ENCODE measurements around the gene LCN12. TPM values are rescaled to one million over a fixed set of nuclear protein-coding genes. Genes with fewer than 3 reads are reported as not detected.

Gene LCN12
- total RNA-seq, 2 experiments from 2014 or later = 0.68 to 1.2 TPM

DNA sequence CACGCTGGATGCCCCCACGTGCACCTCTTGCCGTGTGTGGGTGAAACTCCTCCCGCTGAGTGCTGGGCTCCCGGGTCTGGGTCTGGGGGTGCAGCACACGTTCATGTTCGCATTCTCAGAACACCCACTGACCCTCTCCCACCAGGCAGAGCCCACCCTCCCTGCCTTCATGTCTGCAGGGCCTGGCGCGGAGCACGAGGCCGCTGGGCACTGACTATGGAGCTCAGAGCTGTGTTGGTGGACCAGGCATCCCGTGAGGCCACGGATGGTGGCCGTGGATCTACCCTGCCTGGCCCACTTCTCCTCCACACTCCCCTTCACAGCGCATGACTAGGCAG lies 8.8 kb downstream of the LCN12 start:
- Mint-ChIP-seq H3K27ac (no peak overlapping the region), H3K4me1 (peaks cover 40% of the 10 kb centered on the region), H3K36me3 (peaks cover 2% of the 10 kb centered on the region), H3K27me3 (no peaks in the 10 kb centered on the region), H3K4me3 (no peak overlapping the region), H3K9me3 (ENCODE audit: low read depth) (peaks cover 6% of the 10 kb centered on the region)
- CTCF ChIA-PET = interaction anchor here (1.8 to 3.1 kb wide), 5 partner anchors 13 to 68 kb away, joined by 5 to 16 read pairs (median 12); partner anchors contain the start of gene PAXX
- DNase-seq = no peak
- no peak for ATAC-seq

DNA sequence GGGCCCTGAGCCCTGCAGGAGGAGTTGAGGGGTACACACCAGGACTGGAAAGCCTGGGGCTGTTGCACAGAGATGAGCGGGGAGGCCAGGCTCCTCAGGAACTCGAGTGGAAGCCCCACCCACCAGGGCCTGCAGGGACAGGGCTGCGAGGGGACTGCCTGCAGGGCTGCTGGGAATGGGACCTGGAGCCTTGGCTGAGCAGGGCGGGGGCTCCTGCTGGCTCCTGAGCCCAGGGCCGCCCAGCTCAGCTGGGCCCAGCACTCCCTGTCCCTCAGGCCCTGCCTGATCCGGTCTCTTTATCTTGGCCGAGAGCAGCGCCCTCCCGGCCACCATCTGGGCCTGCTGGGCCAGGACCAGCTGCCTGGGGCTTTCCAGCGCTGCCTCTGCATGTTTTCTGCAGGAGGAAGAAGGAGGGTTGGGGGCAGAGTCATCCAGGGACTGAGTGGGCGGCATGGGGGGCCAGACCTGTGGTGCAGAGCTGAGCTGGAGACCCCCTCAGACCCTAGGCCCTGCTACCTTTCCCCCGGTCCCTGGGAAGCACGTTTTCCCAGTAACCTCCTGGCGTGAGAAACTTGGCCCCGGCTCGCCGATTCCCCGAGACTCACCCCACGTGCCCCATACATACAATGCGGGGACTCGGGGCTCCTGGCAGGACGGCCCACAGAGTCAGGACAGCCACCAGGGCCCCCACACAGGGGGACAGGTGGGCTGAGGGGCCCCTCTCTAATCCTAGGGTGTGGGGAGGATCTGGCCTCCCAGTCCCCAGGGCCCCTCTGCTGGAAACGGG lies 9.4 kb downstream of the LCN12 start:
- CTCF ChIA-PET = interaction anchor here (1.8 to 2.6 kb wide), 4 partner anchors 13 to 68 kb away, joined by 5 to 15 read pairs (median 11); partner anchors contain the start of gene PAXX
- ATAC-seq (no peak), DNase-seq (no peak)
- no peak overlapping the region for H3K4me3 Mint-ChIP-seq
- peaks cover 3% of the 10 kb centered on the region for H3K9me3 Mint-ChIP-seq (ENCODE audit: low read depth)
- H3K4me1 Mint-ChIP-seq = peaks cover 46% of the 10 kb centered on the region
- H3K27ac Mint-ChIP-seq = no peak overlapping the region
- no peaks in the 10 kb centered on the region for H3K27me3 Mint-ChIP-seq
- peaks cover 2% of the 10 kb centered on the region for H3K36me3 Mint-ChIP-seq

GRCh38 chr9:136962163-136962562 lies 10.1 kb downstream of the LCN12 start:
- no peak overlapping the region for H3K4me3 Mint-ChIP-seq

DNA sequence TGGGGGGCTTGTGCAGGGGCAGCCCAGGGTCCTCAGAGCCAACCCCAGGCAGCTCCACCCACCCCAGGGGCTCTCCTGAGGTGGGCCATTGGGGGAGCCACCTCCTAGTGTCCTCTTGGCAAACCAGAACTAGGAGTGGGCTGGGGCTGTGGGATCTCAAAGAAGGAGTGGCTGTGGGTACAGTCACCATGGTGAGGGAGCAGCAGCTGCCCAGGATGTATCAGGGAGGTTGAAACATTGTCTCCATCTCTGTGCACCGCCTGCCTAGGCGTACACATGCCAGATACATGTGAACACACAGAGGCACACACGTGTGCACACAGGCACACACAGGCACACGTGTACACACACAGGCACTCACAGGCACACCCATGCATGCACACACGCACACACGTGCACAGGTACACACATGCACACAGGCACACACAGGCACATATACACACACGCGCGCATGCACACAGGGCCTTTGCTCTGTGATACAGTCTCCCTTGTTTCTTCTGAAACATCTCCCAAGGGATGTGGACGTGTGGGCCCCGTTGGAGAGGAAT lies 10.7 kb downstream of the LCN12 start:
- no peak for ATAC-seq
- no peak for DNase-seq
- Mint-ChIP-seq H3K36me3 (no peaks in the 10 kb centered on the region), H3K27me3 (no peaks in the 10 kb centered on the region), H3K4me3 (no peak overlapping the region), H3K27ac (peak overlapping the region; percentile 71), H3K4me1 (peaks cover 46% of the 10 kb centered on the region), H3K9me3 (ENCODE audit: low read depth) (no peaks in the 10 kb centered on the region)
- CTCF ChIA-PET = interaction anchor here (0.9 to 2.6 kb wide), 5 partner anchors 10 to 72 kb away, joined by 3 to 15 read pairs (median 4); no protein-coding TSS in a partner anchor

More at GRCh38 chr9:136962163-136962562, 10.1 kb downstream of the LCN12 start:
- no peak for DNase-seq
- H3K36me3 Mint-ChIP-seq = no peaks in the 10 kb centered on the region
- ATAC-seq = no peak
- peaks cover 46% of the 10 kb centered on the region for H3K4me1 Mint-ChIP-seq
- CTCF ChIA-PET = interaction anchor here (0.9 to 2.6 kb wide), 5 partner anchors 9 to 73 kb away, joined by 3 to 15 read pairs (median 4); no protein-coding TSS in a partner anchor
- H3K9me3 Mint-ChIP-seq (ENCODE audit: low read depth) = no peaks in the 10 kb centered on the region
- no peak overlapping the region for H3K27ac Mint-ChIP-seq
- H3K27me3 Mint-ChIP-seq = no peaks in the 10 kb centered on the region

GRCh38 chr9:136963341-136963740 lies 11.3 kb downstream of the LCN12 start:
- DNase-seq (no peak), ATAC-seq (no peak)
- H3K27ac Mint-ChIP-seq = peak overlapping the region; percentile 71
- H3K36me3 Mint-ChIP-seq = no peaks in the 10 kb centered on the region
- CTCF ChIA-PET = interaction anchor here (0.9 to 2.6 kb wide), 4 partner anchors 10 to 72 kb away, joined by 3 to 15 read pairs (median 4); no protein-coding TSS in a partner anchor
- no peaks in the 10 kb centered on the region for H3K9me3 Mint-ChIP-seq (ENCODE audit: low read depth)
- no peak overlapping the region for H3K4me3 Mint-ChIP-seq
- H3K27me3 Mint-ChIP-seq = no peaks in the 10 kb centered on the region
- peaks cover 46% of the 10 kb centered on the region for H3K4me1 Mint-ChIP-seq

GRCh38 chr9:136963751-136964150 lies 11.7 kb downstream of the LCN12 start:
- CTCF ChIA-PET = interaction anchor here (0.8 to 2.6 kb wide), 4 partner anchors 15 to 100 kb away, joined by 3 to 15 read pairs (median 4); no protein-coding TSS in a partner anchor
- ATAC-seq (no peak), DNase-seq (no peak)
- no peaks in the 10 kb centered on the region for H3K27me3 Mint-ChIP-seq
- no peak overlapping the region for H3K4me3 Mint-ChIP-seq
- peaks cover 46% of the 10 kb centered on the region for H3K4me1 Mint-ChIP-seq
- no peaks in the 10 kb centered on the region for H3K36me3 Mint-ChIP-seq
- no peak overlapping the region for H3K27ac Mint-ChIP-seq
- H3K9me3 Mint-ChIP-seq (ENCODE audit: low read depth) = no peaks in the 10 kb centered on the region

DNA sequence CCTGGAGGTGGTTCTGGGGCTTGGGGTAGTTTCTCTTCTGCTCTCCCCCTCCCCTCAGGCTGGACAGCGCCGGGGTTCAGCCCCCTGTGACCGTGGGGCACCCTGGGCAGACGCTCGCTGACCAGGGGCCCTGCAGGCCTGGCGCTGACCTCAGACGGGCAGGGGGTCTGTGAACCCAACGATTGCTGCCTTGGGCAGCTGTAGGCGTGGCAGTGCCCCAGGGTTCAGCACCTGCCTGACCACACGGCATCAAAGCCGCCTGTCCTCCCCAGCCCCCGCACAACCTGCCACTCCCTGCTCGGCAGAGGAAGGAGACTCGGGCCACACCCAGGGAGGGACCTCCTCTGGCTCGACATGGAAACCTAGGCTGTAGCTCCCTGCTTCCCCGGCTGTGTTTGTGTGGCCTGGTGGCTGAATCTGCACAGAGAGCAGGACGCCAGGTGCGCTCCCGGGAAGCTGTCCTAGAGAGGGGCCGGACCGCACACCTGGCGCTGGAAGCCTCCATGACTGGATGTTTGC lies 12.2 kb downstream of the LCN12 start:
- CTCF ChIA-PET = interaction anchor here (0.8 to 2.6 kb wide), 5 partner anchors 28 to 122 kb away, joined by 3 to 12 read pairs (median 5); partner anchors contain the start of genes AJM1 and PAXX
- Mint-ChIP-seq H3K9me3 (ENCODE audit: low read depth) (no peaks in the 10 kb centered on the region), H3K36me3 (no peaks in the 10 kb centered on the region), H3K4me1 (peaks cover 46% of the 10 kb centered on the region), H3K4me3 (no peak overlapping the region), H3K27me3 (no peaks in the 10 kb centered on the region), H3K27ac (no peak overlapping the region)
- DNase-seq (no peak), ATAC-seq (no peak)

- DNase-seq (no peak), ATAC-seq (no peak)
- Mint-ChIP-seq H3K4me1 (peaks cover 43% of the 10 kb centered on the region), H3K4me3 (no peak overlapping the region), H3K36me3 (no peaks in the 10 kb centered on the region), H3K9me3 (ENCODE audit: low read depth) (no peaks in the 10 kb centered on the region), H3K27me3 (no peaks in the 10 kb centered on the region), H3K27ac (peak overlapping the region; percentile 62)
- CTCF ChIA-PET = interaction anchor here (0.8 to 2.6 kb wide), 6 partner anchors 11 to 122 kb away, joined by 3 to 13 read pairs (median 6); partner anchors contain the start of genes AJM1 and PAXX
Measured at GRCh38 chr9:136964833-136965422, 12.9 kb downstream of the LCN12 start.

GRCh38 chr9:136965771-136966484 lies 13.9 kb downstream of the LCN12 start:
- Mint-ChIP-seq H3K27me3 (no peaks in the 10 kb centered on the region), H3K36me3 (no peaks in the 10 kb centered on the region), H3K9me3 (ENCODE audit: low read depth) (no peaks in the 10 kb centered on the region), H3K27ac (peak overlapping the region; percentile 86), H3K4me1 (peaks cover 36% of the 10 kb centered on the region), H3K4me3 (peak overlapping the region; percentile 58)
- CTCF ChIA-PET = interaction anchor here (1.3 to 2.6 kb wide), 5 partner anchors 10 to 123 kb away, joined by 4 to 13 read pairs (median 8); partner anchors contain the start of genes AJM1 and PAXX
- ATAC-seq (peak; percentile 72), DNase-seq (peak; percentile 81)

DNA sequence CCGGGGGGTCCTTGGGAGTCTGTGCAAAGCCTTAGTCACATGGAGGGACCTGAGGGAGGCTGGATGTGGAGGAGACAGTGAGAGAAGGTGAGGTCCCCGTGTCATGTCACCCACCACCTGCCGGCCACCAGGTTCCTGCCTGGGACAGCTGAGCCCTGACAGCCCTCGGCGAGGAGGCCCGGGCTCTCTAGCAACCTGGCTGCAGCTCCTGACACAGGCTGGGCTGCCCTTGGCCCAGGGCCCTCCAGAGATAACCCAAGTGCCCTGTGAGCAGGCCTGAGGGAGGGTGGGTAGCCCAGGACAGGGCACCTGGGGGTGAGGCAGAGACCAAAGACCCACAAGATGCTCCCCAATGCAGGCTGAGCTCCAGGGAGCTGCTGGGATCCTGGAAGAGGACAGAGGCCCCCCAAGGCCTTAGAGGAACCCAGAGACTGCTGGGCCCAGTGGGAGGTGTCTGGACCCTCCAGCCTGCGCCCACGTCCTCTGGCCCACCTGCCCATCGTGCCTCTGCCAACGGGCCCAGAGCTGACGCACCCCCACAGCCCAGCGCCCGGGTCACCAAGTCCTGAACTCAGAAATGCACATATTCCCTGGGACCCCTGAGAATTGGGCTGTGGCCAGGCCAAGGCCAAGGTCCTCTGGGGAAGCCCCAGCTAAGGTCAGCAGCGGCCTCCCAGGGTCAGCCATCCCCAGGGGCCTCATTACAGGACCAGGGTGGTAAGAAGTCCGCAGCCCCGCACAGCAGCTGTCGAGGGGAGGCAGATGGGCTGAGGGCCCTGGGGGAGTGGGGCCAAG lies 16.5 kb downstream of the LCN12 start:
- no peak for DNase-seq
- CTCF ChIA-PET = interaction anchor here (1.2 to 3.5 kb wide), 4 partner anchors 10 to 125 kb away, joined by 3 to 16 read pairs (median 4); no protein-coding TSS in a partner anchor
- peaks cover 23% of the 10 kb centered on the region for H3K4me1 Mint-ChIP-seq
- H3K4me3 Mint-ChIP-seq = no peak overlapping the region
- ATAC-seq = no peak
- no peaks in the 10 kb centered on the region for H3K36me3 Mint-ChIP-seq
- no peak overlapping the region for H3K27ac Mint-ChIP-seq
- no peaks in the 10 kb centered on the region for H3K9me3 Mint-ChIP-seq (ENCODE audit: low read depth)
- no peaks in the 10 kb centered on the region for H3K27me3 Mint-ChIP-seq

GRCh38 chr9:136969150-136969549 lies 17.1 kb downstream of the LCN12 start:
- H3K4me3 Mint-ChIP-seq = no peak overlapping the region
- H3K9me3 Mint-ChIP-seq (ENCODE audit: low read depth) = no peaks in the 10 kb centered on the region
- H3K27me3 Mint-ChIP-seq = no peaks in the 10 kb centered on the region
- H3K36me3 Mint-ChIP-seq = no peaks in the 10 kb centered on the region
- CTCF ChIA-PET = interaction anchor here (1.2 to 3.5 kb wide), 4 partner anchors 9 to 125 kb away, joined by 3 to 16 read pairs (median 4); no protein-coding TSS in a partner anchor
- no peak for ATAC-seq
- H3K4me1 Mint-ChIP-seq = peaks cover 23% of the 10 kb centered on the region
- no peak overlapping the region for H3K27ac Mint-ChIP-seq
- DNase-seq = no peak

DNA sequence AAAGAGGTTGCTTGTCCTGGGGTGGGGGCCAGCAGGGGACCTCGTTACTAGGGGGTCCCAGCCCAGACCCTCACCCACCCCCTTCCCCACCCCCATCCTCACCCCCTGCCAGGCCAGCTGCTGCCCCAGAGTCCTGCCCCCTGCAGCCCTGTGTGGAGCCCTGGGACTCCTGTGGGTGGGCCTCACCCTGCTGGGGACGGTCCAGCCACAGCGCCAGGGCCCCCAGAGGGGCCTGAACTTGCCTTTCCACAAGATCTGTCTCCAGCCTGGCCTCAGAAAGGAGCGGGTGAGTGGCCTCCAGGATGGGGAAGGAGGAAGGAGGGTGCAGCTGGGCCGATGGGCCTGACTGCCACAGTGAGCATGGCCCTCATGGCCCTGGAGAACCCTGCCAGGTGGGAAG lies 17.7 kb downstream of the LCN12 start:
- CTCF ChIA-PET = interaction anchor here (1.2 to 3.5 kb wide), 3 partner anchors 59 to 126 kb away, joined by 4 to 16 read pairs (median 5); no protein-coding TSS in a partner anchor
- DNase-seq (no peak), ATAC-seq (no peak)
- no peaks in the 10 kb centered on the region for H3K27me3 Mint-ChIP-seq
- no peaks in the 10 kb centered on the region for H3K9me3 Mint-ChIP-seq (ENCODE audit: low read depth)
- H3K36me3 Mint-ChIP-seq = no peaks in the 10 kb centered on the region
- no peak overlapping the region for H3K4me3 Mint-ChIP-seq
- peaks cover 18% of the 10 kb centered on the region for H3K4me1 Mint-ChIP-seq
- H3K27ac Mint-ChIP-seq = no peak overlapping the region

Measured in activated CD8-positive, alpha-beta memory T cell treated with anti-CD3 and anti-CD28 coated beads, Interleukin-2, amount 10 ng/mL, durations not matched to agents 7 days and 5 days (primary cell).